COLO668 (cell line): ENCODE data around the gene PAF1.
"Not testable (repeated sequence)": the region's sequence is repeated elsewhere in the genome, so short reads cannot be mapped to it uniquely, and the experiment has no call there.

Experiments used
- DNase-seq: peaks from one replicate; lab custom pipeline; 2025; ENCODE audit not compliant: unreplicated experiment; lab: John Stamatoyannopoulos, UW

PAF1 gene

DNA sequence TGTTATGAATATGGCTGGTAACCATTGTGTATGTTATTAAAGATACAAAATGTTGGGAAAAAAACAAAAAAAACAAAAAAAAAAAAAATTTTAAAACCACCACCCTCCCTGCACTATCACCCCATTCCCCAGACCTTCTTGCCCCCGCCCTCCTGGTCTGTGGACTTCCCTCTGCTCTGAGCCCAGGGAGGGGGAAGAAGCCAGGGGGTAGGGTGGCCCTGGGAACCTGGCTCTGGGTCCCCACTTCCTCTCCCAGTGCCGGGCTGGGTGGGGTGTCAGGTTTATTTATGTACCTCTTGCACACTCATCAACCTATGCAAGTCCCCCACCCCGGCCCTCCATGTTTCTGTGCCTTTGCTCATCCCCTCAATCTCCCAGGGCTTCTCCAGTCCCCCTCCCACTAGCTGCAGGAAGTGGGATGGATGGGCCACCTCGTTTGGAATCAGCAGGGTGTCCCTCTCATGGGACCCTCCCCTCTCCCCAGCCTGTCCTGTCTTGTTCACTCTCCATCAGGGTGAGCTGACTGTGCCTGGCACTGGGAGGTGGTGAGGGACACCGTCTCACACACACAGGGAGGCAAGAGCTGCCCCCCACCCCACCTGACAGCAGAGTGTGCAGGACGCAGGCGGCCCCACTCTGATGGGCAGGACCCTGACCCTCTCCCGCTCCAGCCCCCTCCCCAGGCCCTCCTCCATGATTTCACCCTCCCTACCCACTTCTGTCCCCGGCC, 5.9 kb downstream of the PAF1 start:
- DNase-seq = no peak

- DNase-seq = no peak
These were observed 7.7 kb downstream of the PAF1 start for GRCh38 chr19:39382991-39383828.

- no peak for DNase-seq
These were observed 8.8 kb downstream of the PAF1 start for GRCh38 chr19:39381910-39382611.

GRCh38 chr19:39380521-39381502, 10.1 kb downstream of the PAF1 start:
- DNase-seq = no peak

GRCh38 chr19:39379865-39380396, 11.0 kb downstream of the PAF1 start:
- DNase-seq = no peak

GRCh38 chr19:39379366-39379765, 11.5 kb downstream of the PAF1 start:
- not testable (repeated sequence) for DNase-seq

GRCh38 chr19:39377373-39378362, 13.2 kb downstream of the PAF1 start:
- DNase-seq = no peak

DNA sequence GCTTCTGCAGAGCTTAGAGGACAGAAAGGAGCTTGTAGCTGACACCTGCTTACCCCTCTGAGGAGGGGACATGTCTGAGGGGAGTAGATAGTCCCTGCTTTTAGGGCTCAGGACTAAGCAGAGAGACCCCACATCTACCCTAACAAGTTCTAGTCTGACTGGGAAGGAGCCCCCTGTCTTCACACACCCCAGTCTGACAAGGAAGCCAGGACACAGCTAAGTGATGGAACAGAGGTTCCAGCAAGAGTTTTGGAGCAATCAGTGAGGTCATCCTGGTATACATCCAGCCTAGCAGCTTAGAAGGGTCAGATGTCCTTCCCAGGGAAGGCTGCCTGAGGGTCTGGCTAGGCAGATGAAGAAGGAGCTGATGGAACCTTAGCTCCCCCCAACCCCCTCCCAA, 15.0 kb downstream of the PAF1 start:
- no peak for DNase-seq

DNA sequence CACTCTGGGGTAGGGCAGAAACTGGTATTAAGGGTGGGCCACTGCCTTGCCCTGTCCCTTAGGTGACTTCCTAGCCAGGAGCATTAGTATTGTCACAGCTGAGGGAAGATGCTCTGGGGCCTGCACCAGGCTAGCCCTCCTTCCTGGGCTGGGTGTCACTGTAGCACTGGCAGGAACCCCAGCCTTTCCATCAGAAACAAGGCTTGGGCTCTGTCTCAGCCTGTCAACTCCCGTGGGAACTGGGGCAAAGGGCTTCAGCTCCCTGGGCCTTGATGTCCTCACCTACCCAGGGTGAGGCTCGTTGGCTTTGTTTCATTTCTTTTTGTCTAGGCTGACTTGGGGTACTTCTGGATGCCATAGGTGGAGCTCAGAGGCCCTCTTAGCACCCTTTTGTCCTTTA, 18.0 kb downstream of the PAF1 start:
- DNase-seq = no peak

- no peak for DNase-seq
These were observed 18.7 kb downstream of the PAF1 start for GRCh38 chr19:39372047-39372802.

DNA sequence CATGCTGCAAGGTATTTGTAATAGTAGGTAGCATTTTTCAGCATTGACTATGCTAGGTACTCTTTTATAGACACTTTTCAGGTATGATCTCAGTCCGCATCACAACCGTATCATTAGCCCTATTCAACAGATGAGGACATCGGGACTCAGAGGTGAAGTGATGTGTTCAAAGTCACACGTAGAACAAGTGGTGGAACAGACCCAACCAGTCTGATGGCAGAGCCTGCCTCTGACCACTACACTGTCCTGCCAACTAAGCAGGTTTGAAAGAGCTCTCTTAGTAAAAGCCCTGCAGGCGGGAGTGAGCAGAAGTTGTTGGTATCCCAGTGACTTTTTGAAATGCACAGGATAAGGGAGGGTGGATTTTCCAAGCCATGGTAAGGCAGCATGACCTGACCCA, 20.2 kb downstream of the PAF1 start:
- DNase-seq = no peak

DNA sequence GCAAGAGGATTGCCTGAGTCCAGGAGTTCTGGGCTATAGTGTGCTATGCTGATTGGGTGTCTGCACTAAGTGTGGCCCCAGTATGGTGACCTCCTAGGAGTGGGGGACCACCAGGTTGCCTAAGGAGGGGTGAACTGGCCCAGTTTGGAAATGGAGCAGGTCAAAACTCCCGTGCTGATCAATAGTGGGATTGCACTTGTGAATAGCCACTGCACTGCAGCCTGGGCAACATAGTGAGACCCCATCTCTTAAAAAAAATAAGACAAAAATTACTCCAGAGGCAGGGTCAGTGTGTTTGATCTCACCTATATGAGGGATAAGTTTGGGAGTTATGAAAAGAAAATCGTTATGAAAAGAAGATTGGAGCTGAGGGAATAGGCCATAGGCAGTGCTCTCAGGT, 21.7 kb downstream of the PAF1 start:
- no peak for DNase-seq

DNA sequence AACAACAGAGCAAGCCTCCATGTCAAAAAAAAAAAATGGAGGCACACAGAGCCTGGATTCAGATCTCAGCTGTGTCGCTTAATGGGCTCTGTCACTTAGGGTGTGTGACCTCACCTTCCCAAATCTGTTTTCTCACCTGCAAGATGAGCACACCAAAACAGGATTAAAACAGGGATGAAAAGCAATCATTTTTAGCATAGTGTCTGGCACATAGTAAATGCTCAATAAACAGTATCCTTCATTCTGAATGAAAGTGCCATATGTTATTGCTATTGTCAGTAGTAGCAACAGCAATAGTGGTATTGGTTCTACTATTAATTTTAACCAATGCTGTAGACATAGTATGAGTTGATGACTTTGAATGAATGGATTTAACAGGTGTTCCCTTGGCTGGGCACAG, 25.4 kb downstream of the PAF1 start:
- DNase-seq = no peak

- DNase-seq = no peak
These were observed 26.9 kb downstream of the PAF1 start for GRCh38 chr19:39363901-39364457.

DNA sequence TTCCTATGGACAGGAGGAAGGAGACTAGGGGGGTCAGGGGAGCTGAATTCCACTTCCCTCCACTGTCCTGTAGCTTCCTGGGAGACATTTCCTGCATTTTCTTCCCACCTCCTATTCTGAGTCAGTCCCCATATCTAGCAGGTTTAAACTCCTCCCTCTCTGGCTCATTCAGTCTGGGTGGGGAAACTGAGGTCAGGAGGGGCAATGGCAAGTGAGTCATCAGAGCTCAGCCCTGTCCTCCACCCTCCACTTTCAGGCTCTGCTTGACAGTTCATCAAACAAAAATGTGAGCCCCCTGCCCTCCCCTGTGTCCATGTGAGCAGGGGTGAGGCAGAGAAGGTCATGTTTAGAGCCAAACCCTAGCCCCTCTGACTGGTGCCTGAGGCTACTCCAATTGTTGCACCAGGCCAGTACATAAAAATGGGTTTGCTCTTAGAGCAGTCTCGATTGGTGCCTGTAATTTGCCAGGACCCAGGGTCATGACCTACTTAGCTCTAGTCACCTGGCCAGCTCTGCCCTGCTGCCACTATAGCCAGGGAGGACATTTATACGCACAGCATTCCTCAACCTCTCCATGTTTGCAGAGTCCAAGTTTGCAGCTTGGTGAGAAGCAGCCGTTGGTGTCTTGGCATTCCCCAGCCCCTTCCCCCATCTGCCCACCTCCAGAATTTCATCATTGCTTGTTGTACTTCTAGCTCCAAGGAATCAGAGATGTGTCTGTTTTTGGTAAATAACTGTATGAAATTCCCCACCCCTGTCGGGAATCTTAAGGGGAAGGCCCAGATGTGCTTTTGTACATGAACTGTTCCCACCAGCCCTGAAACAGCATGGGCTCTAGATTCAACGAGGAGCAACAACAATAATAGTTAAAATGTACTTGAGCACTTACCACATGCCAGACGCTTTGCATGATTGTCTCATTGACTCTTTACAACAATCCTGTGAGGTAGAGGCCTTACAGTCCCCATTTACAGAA, 27.9 kb downstream of the PAF1 start:
- DNase-seq = no peak

- DNase-seq = no peak
These were observed 30.3 kb downstream of the PAF1 start for GRCh38 chr19:39360599-39360998.

- no peak for DNase-seq
These were observed 31.9 kb downstream of the PAF1 start for GRCh38 chr19:39359026-39359425.
